Limb (tissue), 2 donors: ENCODE measurements around the gene GIGYF1.
"Not testable (repeated sequence)": the region's sequence is repeated elsewhere in the genome, so short reads cannot be mapped to it uniquely, and the experiment has no call there.

Experiments used
- DNase-seq, 2 donors: peaks; one replicate each; pipeline ENCODE4 v3.0.0-alpha.2; 2016; ENCODE audit errors: extremely low spot score in 2 of 2

GIGYF1 gene

DNA sequence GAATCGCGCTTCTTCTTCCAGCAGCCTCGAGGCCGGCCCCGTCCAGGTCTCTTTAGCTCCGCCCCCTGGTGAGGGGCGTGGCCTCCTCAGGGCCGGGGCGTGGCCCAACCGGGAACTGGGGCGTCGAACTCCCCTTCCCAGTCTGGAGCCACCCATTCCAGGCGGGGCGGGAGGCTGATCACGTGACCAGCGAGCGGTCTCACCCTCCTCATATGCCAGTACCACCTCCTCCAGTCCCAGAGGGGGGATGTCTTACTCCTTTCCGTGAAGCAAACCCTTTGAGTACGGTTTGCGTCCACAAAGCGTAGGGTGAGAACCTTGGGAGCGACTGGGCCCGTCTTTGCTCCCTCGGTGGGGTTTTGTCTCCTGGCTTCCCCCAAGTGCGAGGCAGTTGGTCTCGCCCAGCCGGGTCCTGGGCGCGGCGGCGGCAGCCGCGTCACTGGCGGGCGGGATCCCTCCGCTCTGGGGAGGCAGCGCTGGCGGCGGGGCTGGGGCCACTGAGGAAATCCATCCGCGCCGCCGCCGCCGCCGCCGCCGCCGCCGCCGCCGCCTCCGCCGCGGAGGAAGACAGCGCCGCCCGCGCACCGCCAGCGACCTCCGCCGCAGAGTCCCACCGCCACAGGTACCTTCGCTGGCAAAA is 20.6 kb downstream of the GIGYF1 start, which contains the start of gene GNB2:
GNB2 (plus strand) TSS at position 439 of the 640 bp plus-strand sequence. CDS start 2,526 bp downstream, outside the sequence.
- DNase-seq: peak; percentile 96 to 99

- DNase-seq: no peak
These were observed 22.4 kb downstream of the GIGYF1 start for GRCh38 chr7:100671353-100672327.

DNA sequence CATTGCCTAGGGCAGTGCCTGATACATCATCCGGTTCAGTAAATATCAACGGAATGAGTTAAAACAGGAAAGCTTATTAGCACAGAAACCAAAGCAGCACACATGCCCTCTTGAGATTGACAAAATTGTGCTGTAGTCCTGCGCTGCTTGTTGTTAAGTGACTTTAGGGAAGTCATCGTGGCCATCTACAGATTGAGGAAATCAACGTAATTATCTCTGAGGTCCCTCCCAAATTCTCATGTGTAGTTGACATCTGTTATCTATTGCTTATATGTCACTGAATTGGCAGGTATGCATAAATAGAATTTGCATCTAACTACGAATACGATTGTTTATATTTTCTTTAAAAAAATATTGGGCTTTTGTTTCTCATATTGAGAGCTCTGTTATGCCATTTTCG is 24.0 kb downstream of the GIGYF1 start:
- DNase-seq: no peak

GRCh38 chr7:100669106-100669505 is 24.9 kb downstream of the GIGYF1 start:
- not testable (repeated sequence) for DNase-seq

DNA sequence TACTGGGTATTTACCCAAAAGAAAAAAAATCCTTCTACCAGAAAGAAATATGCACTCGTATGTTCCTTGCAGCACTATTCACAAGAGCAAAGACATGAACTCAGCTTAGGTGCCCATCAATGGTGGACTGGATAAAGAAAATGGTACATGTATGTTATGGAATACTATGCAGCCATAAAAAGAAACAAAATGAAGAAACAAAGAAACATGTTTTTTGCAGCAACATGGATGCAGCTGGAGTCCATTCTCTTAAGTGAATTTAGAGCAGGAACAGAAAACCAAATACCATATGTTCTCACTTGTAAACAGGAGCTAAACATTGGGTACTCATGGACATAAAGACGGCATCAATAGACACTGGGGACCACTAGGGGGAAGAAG is 26.0 kb downstream of the GIGYF1 start:
- DNase-seq: no peak

GRCh38 chr7:100667331-100668068 is 26.6 kb downstream of the GIGYF1 start:
- DNase-seq: no peak

GRCh38 chr7:100665168-100665726 is 28.8 kb downstream of the GIGYF1 start:
- DNase-seq: no peak

DNA sequence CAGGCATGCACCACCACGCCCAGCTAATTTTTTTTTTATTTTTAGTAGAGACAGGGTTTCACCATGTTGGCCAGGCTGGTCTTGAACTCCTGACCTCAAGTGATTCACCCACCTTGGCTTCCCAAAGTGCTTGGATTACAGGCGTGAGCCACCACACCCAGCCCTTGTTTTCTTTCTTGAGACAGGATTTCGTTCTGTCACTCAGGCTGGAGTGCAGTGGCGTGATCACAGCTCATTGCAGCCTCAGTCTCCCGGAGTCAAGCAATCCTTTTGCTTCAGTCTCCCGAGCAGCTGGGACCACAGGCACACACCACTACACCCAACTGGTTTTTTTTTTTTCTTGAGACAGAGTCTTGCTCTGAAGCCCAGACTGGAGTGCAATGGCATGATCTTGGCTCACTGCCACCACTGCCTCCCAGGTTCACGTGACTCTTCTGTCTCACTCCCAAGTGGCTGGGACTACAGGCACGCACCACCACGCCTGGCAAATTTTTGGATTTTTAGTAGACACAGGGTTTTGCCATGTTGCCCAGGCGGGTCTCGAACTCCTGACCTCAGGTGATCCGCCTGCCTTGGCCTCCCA is 31.8 kb downstream of the GIGYF1 start:
- not testable (repeated sequence) for DNase-seq

- peak; percentile 28 to 87 for DNase-seq
These were observed 38.0 kb downstream of the GIGYF1 start, which contains the start of gene ACTL6B for GRCh38 chr7:100655908-100656674. Gene ACTL6B, minus strand, starts transcription at chr7:100656448. Its CDS starts 94 bp downstream, at chr7:100656354.

GRCh38 chr7:100654908-100655831 is 38.9 kb downstream of the GIGYF1 start:
- DNase-seq: no peak

- DNase-seq: no peak
These were observed 44.1 kb downstream of the GIGYF1 start for GRCh38 chr7:100649826-100650565.

DNA sequence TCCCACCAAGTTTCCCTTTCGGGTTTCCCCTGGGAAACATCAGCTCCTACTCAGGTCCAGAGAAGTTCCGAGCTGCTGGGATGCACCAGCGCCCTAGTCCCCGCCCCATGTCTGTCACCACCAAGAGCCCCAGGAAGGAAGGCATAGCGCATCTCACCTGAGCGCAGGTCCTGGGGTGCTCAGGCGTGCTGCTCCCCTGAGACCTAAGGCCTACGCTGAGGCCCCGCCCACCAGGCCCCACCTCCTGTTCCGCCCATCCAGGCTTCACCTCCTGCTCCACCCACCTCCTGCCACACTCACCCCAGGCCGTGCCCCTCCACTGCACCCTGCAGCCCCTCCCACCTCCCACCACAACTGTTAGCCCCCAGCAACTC is 51.5 kb downstream of the GIGYF1 start:
- DNase-seq: no peak

GRCh38 chr7:100641860-100642533 is 52.1 kb downstream of the GIGYF1 start:
- no peak for DNase-seq

GRCh38 chr7:100641463-100641859 is 52.6 kb downstream of the GIGYF1 start, which contains the start of gene TFR2:
Gene TFR2, minus strand, starts transcription at chr7:100641552. Its CDS starts 43 bp downstream, at chr7:100641509.
- no peak for DNase-seq

- DNase-seq: no peak
These were observed 53.3 kb downstream of the GIGYF1 start for GRCh38 chr7:100640517-100641440.

GRCh38 chr7:100639995-100640516 is 54.0 kb downstream of the GIGYF1 start:
- no peak for DNase-seq
